ENCODE measurements around the gene PM20D1. TPM values are rescaled to one million over a fixed set of nuclear protein-coding genes. Genes with fewer than 3 reads are reported as not detected.
A peak's percentile ranks its signal among the peaks of the same experiment; 100 is the strongest.
"Not testable (repeated sequence)": the region's sequence is repeated elsewhere in the genome, so short reads cannot be mapped to it uniquely, and the experiment has no call there.

The PM20D1 gene, protein sequence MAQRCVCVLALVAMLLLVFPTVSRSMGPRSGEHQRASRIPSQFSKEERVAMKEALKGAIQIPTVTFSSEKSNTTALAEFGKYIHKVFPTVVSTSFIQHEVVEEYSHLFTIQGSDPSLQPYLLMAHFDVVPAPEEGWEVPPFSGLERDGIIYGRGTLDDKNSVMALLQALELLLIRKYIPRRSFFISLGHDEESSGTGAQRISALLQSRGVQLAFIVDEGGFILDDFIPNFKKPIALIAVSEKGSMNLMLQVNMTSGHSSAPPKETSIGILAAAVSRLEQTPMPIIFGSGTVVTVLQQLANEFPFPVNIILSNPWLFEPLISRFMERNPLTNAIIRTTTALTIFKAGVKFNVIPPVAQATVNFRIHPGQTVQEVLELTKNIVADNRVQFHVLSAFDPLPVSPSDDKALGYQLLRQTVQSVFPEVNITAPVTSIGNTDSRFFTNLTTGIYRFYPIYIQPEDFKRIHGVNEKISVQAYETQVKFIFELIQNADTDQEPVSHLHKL
- total RNA-seq = under 1 TPM in 3 of 4 donors, not detected in 1; 0.16 to 0.32 (median 0.23) TPM
- polyA plus RNA-seq = under 1 TPM in 2 of 3 donors, not detected in 1; 0.05 to 0.23 TPM
- long read RNA-seq, donor 1 = 0 reads
- long read RNA-seq, donor 2 = 0 reads

DNA sequence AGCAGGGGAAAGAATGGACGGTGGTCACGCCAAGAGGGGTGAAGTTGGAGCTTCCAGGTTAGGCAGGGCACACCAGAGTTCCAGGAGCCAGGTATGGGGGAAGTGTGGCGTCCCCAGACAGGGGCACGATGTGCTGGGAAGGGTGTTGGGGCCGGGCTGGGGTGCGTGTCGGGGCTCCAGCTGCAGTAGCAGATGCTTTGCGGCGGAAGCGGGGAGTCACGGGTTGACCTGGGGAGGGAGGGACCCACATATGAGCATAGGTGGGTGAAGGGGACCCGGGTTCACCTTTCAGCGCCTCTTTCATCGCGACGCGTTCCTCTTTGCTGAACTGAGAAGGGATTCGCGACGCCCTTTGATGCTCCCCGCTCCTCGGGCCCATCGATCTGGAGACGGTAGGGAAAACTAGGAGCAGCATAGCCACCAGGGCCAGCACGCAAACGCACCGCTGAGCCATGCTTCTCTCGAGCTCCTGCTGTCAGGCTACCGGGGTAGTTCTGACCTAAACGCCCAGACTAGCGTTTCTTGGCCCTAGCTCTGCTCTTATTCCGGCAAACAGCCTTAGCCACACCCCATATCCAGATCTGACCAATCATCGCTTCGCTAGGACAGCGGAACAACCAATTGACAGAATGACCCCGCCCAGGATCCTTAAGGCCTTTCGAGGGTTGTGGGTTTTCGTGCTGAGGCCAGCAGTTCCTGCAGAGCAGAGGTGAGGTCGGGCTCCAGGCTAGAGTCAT, at the start of gene PM20D1:
Gene PM20D1 (minus strand): TSS at position 514 of the 737 bp plus-strand sequence. CDS start 60 bp downstream, at position 454.
- peak; percentile 65 to 81 for DNase-seq
- no peaks in the 10 kb centered on the region for H3K4me1 ChIP-seq
- WGBS, 3 donors = 43 to 88% (median 60%) methylated on average over 35 to 39 of the region's 39 CpGs
- H3K27ac ChIP-seq = no peak within 1 kb of the TSS
- H3K27me3 ChIP-seq (ENCODE audit: insufficient read depth in 3 of 3, low read length in 2 of 3) = no peaks in the 10 kb centered on the region
- H3K9me3 ChIP-seq = no peaks in the 10 kb centered on the region
- TF ChIP-seq, protein P1, sequence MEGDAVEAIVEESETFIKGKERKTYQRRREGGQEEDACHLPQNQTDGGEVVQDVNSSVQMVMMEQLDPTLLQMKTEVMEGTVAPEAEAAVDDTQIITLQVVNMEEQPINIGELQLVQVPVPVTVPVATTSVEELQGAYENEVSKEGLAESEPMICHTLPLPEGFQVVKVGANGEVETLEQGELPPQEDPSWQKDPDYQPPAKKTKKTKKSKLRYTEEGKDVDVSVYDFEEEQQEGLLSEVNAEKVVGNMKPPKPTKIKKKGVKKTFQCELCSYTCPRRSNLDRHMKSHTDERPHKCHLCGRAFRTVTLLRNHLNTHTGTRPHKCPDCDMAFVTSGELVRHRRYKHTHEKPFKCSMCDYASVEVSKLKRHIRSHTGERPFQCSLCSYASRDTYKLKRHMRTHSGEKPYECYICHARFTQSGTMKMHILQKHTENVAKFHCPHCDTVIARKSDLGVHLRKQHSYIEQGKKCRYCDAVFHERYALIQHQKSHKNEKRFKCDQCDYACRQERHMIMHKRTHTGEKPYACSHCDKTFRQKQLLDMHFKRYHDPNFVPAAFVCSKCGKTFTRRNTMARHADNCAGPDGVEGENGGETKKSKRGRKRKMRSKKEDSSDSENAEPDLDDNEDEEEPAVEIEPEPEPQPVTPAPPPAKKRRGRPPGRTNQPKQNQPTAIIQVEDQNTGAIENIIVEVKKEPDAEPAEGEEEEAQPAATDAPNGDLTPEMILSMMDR (IDR thresholded peaks at IDR 0.05) = no peak
- peak within 1 kb of the TSS; percentile 74 for H3K4me3 ChIP-seq
- ATAC-seq = peak; percentile 92 to 100 (median 98)
- no peaks in the 10 kb centered on the region for H3K36me3 ChIP-seq (ENCODE audit: insufficient read depth in 1 of 2, low read depth in 1 of 2)
- intact Hi-C loops (cut with DNase I) = no loop called here

DNA sequence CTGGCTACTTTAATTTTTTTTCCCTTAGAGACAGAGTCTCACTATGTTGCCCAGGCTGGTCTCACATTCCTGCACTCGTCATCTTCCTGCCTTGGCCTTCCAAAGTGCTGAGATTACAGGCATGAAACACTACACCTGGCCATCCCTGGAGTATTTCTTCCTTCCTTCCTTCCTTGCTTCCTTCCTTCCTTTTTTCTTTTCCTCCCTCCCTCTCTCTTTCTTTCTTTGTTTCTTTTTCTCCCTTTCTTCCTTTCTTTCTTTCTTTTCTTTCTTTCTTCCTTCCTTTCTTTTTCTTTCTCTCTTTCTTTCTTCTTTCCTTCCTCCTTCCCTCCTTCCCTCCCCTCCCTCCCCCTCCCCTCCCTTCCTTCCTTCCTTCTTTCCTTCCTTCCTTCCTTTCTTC, 46.4 kb upstream of the PM20D1 start:
- H3K36me3 ChIP-seq (ENCODE audit: insufficient read depth in 1 of 2, low read depth in 1 of 2) = no peaks in the 10 kb centered on the region
- H3K9me3 ChIP-seq = no peaks in the 10 kb centered on the region
- no peaks in the 10 kb centered on the region for H3K4me1 ChIP-seq
- no peaks in the 10 kb centered on the region for H3K27me3 ChIP-seq (ENCODE audit: insufficient read depth in 3 of 3, low read length in 2 of 3)
- DNase-seq (no peak), ATAC-seq (no peak)
- H3K4me3 ChIP-seq = no peak overlapping the region
- TF ChIP-seq, protein P1 (IDR thresholded peaks at IDR 0.05) = no peak
- 37 to 60% (median 46%) methylated on average over 1 of the region's 1 CpG for WGBS, 3 donors
- intact Hi-C loops (cut with DNase I) = no loop called here
- no peak overlapping the region for H3K27ac ChIP-seq

DNA sequence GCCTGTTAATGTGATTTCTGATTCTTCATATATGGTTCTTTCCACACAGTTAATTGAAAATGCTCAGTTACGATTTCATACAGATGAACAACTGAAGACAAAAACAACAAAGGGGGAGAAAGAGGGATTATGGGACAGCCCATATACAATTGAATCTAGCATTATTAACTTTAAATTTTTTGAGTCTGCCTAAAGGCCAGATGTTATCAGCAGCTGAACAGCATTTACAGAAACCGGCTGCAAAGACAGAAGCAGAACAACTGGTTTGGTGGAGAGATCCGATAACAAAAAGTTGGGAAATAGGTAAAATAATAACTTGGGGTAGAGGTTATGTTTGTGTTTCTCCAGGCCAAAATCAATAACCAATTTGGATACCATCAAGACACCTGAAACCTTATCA, 44.2 kb upstream of the PM20D1 start:
- 85 to 91% (median 86%) methylated on average over 3 of the region's 3 CpGs for WGBS, 3 donors
- H3K4me1 ChIP-seq; H3K27me3 ChIP-seq (ENCODE audit: insufficient read depth in 3 of 3, low read length in 2 of 3); intact Hi-C loops (cut with DNase I); H3K27ac ChIP-seq; H3K36me3 ChIP-seq (ENCODE audit: insufficient read depth in 1 of 2, low read depth in 1 of 2); H3K4me3 ChIP-seq; H3K9me3 ChIP-seq; ATAC-seq; DNase-seq: not testable (repeated sequence)

DNA sequence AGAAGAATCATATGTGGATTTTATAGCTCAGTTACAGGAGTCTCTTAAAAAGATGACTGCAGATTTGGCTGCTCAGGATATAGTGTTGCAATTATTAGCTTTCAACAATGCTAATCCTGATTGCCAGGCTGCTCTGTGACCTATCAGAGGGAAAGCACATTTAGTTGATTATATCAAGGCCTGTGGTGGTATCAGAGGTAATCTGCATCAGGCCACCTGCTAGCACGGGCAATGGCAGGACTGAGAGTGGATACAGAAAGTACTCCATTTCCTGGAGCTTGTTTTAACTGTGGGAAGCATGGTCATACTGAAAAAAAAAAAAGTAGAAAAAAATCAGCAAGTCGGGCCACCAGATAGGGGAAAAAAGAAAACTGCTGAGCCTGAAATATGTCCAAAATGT, 42.2 kb upstream of the PM20D1 start:
- H3K27me3 ChIP-seq (ENCODE audit: insufficient read depth in 3 of 3, low read length in 2 of 3); ATAC-seq; H3K9me3 ChIP-seq; DNase-seq; intact Hi-C loops (cut with DNase I); H3K4me1 ChIP-seq; H3K36me3 ChIP-seq (ENCODE audit: insufficient read depth in 1 of 2, low read depth in 1 of 2); H3K27ac ChIP-seq; H3K4me3 ChIP-seq: not testable (repeated sequence)
- 38 to 51% (median 39%) methylated on average over 2 of the region's 2 CpGs for whole genome bisulfite sequencing, 3 donors

DNA sequence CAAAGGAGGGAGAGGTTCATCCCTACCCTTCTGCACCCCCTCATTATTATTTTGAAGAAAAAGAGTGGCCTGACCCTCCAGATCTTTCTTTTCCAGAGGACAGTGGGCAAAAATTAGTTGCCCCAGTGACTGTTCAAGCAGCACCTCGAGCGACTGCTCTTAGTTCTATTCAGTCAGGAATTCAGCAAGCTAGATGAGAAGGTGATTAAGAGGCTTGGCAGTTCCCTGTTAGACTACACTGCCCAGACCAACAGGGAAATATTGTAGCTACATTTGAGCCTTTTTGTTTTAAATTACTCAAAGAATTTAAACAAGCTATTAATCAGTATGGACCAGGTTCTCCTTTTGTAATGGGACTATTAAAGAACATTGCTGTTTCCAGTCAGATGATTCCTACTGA, 41.5 kb upstream of the PM20D1 start:
- intact Hi-C loops (cut with DNase I); H3K9me3 ChIP-seq; H3K4me3 ChIP-seq; ATAC-seq; H3K36me3 ChIP-seq (ENCODE audit: insufficient read depth in 1 of 2, low read depth in 1 of 2); H3K27ac ChIP-seq; H3K27me3 ChIP-seq (ENCODE audit: insufficient read depth in 3 of 3, low read length in 2 of 3); DNase-seq; H3K4me1 ChIP-seq: not testable (repeated sequence)
- WGBS, 3 donors = 74 to 93% (median 86%) methylated on average over 2 of the region's 2 CpGs

DNA sequence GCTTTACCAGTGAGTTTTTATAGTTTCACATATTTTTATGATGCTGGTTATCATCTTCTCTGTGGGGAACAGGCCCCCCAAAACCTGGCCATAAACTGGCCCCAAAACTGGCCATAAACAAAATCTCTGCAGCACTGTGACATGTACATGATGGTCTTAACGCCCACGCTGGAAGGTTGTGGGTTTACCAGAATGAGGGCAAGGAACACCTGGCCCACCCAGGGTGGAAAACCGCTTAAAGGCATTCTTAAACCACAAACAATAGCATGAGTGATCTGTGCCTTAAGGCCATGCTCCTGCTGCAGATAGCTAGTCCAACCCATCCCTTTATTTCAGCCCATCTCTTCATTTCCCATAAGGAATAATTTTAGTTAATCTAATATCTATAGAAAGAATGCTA, 40.7 kb upstream of the PM20D1 start:
- intact Hi-C loops (cut with DNase I); H3K4me3 ChIP-seq; H3K27ac ChIP-seq; DNase-seq; H3K4me1 ChIP-seq; H3K9me3 ChIP-seq; H3K36me3 ChIP-seq (ENCODE audit: insufficient read depth in 1 of 2, low read depth in 1 of 2); H3K27me3 ChIP-seq (ENCODE audit: insufficient read depth in 3 of 3, low read length in 2 of 3); ATAC-seq: not testable (repeated sequence)
- WGBS, 3 donors = 88 to 94% (median 92%) methylated on average over 3 of the region's 3 CpGs

DNA sequence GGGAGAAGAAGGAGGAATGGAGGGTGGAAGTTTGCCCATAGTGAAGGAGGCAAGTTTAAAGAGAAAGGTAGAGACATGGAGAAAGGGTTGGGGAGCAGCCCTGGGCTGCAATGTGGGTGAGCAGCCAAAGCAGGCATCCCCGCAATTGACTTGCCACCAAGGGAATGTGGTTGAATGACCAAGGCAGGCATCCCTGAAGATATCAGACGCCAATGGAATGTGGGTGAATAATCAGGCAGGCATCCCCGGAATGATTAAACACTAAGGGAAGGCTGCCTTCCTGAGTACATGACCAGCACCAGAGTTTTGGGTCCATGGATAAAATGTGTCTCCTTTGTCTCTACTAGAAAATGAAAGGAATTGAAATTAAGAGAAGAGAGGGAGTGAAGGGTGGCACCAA, 39.8 kb upstream of the PM20D1 start:
- WGBS, 3 donors = 58 to 74% (median 63%) methylated on average over 3 of the region's 3 CpGs
- H3K4me3 ChIP-seq; H3K27me3 ChIP-seq (ENCODE audit: insufficient read depth in 3 of 3, low read length in 2 of 3); H3K36me3 ChIP-seq (ENCODE audit: insufficient read depth in 1 of 2, low read depth in 1 of 2); H3K4me1 ChIP-seq; ATAC-seq; DNase-seq; H3K27ac ChIP-seq; intact Hi-C loops (cut with DNase I); H3K9me3 ChIP-seq: not testable (repeated sequence)

DNA sequence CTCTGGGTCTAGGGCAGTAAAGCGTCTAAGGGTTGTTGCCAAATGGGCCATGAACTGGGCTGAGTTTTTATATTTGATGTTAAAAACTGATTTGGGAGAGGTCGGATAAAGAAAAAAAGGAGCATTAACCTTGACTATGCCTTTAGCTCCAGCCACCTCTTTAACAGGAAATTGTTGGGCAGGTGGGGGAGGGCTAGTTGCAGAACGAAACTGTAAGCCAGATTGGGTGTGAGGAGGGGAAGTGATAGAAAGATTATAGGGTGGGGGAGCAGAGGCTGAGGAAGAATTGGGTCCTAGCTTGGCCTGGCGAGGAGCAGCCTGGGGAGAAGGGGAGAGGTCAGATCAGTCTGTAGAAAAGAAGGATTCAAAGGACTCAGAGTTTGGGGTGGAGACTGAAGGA, 39.1 kb upstream of the PM20D1 start:
- intact Hi-C loops (cut with DNase I) = not testable (repeated sequence)
- 81 to 97% (median 87%) methylated on average over 4 of the region's 4 CpGs for WGBS, 3 donors

More for the DNA sequence above, 39.1 kb upstream of the PM20D1 start:
- H3K9me3 ChIP-seq; H3K27me3 ChIP-seq (ENCODE audit: insufficient read depth in 3 of 3, low read length in 2 of 3); DNase-seq; H3K27ac ChIP-seq; ATAC-seq; H3K4me3 ChIP-seq; H3K36me3 ChIP-seq (ENCODE audit: insufficient read depth in 1 of 2, low read depth in 1 of 2); H3K4me1 ChIP-seq: not testable (repeated sequence)

Data from psoas muscle (tissue), 8 donors.